NCI-H2196 (cell line): Measurements from ENCODE around the gene SULT1E1.

Experiments
- DNase-seq: peaks from one replicate; lab custom pipeline; 2025; ENCODE audit not compliant: unreplicated experiment; lab: John Stamatoyannopoulos, UW

SULT1E1 gene

GRCh38 chr4:69799337-69799736, 60.6 kb downstream of the SULT1E1 start:
- DNase-seq = no peak

GRCh38 chr4:69793732-69794131, 66.2 kb downstream of the SULT1E1 start:
- no peak for DNase-seq
